ENCODE results near the gene LDHD.

DNA sequence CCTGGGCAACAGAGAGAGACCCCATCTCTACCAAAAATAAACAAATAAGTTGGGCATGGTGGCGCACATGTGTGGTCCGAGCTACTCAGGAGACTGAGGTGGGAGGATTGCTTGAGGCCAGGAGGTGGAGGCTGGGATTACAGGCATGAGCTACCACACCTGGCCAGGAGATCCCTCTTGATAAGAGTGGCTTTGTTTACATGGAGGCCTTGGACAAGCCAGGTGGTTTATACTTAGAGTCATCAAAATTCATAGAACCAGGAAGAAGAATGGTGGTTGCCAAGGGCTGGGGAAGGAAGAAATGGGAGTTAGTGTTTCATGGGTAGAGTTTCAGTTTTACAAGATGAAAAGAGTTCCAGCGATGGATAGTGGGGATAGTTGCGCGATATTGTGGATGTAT is 22.9 kb upstream of the LDHD start:
- TF ChIP-seq YY1 (IDR thresholded peaks at IDR 0.05; ENCODE audit: insufficient read depth, insufficient read length) (no peak), SUZ12 (IDR thresholded peaks at IDR 0.05; ENCODE audit: extremely low read depth, insufficient read depth, insufficient read length) (no peak), ZNF274 (IDR thresholded peaks at IDR 0.05; ENCODE audit: low read depth, low read length) (no peak)

Measured in NT2/D1 (cell line).